AG08395 (cell line): Measurements from ENCODE around the gene ZNF417.

Experiments
- DNase-seq: peaks from one replicate; pipeline ENCODE4 v3.0.0; 2012; ENCODE audit warnings: mixed read lengths, low spot score

Gene ZNF417

DNA sequence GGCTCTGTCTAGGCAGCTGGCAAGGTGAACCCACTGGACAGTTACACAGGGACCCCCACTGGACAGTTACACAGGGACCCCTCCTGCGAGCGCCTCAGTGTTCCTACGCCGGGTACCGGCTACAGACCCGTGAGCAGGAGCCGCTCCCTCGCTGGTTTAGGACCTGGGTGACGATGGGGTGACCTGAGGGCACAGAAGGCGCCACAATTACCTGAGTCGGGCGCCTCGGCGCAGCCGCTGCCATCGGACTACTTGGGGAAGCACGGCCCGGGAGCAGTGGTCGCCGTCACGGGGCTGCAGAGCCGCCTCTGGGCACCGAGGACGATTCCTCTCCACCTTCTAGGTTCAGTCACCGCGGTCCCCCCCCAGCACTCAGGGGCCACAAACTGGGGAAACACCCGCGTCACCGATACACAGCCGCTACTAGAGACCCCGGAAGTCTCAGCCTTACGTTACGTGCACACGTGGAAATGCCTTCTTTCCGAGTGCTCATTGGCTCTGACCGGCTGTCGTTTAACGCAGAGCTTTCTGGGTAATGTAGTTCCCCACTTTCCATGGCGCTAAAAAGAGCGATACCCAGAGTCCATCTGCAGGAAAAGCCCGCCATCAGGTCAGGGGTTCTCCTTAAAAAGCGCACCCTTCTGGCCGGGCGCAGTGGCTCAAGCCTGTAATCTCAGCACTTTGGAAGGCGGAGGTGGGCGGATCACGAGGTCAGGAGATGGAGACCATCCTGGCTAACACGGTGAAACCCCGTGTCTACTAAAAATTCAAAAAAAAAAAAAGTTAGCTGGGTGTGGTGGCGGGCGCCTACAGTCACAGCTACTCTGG is at the start of gene ZNF417:
Gene ZNF417 (minus strand): TSS at position 425 of the 828 bp plus-strand sequence. CDS start 181 bp downstream, at position 244.
- peak; percentile 95 for DNase-seq

DNA sequence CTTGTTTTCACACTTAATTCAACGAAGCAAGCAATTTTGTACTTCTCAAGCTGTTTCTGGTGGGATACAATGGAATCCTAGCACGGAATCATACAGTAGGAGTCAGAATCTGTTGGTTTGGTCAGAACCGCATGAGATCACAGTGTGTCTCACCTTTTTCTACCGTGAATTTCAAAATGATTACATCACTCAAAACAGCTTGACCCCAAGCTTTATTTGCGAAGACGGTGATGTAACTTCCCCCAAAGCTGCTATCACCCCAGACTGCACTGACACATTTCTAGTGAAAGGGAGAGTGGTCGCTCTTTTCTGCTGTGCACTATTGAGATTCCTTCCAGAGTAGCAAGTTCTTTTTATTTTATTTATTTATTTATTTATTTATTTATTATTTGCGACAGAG is 48.4 kb upstream of the ZNF417 start:
- DNase-seq, result no peak

- DNase-seq, result no peak
Measured at GRCh38 chr19:57961785-57962184, 45.4 kb upstream of the ZNF417 start.

DNA sequence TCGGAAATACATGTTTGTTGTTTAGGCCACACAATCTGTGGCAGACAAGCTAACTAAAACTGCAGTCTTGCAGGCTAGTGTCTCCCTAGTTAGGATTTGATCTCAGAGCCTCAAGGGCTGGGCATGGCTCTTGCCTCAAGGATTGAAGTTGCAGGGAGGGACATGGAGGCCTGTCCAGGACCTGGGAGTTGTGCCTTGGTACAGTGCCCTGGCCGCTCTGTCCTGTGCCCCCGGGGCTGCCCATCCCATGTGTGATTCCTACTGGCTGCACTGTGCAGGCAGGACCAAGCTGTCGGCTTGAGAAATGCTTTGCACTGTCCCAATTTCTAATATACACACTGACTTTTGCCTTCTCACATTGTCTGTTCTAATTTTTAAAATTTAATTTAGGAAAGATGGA is 38.6 kb upstream of the ZNF417 start:
- no peak for DNase-seq

- no peak for DNase-seq
Measured at GRCh38 chr19:57949702-57950101, 33.3 kb upstream of the ZNF417 start.

DNA sequence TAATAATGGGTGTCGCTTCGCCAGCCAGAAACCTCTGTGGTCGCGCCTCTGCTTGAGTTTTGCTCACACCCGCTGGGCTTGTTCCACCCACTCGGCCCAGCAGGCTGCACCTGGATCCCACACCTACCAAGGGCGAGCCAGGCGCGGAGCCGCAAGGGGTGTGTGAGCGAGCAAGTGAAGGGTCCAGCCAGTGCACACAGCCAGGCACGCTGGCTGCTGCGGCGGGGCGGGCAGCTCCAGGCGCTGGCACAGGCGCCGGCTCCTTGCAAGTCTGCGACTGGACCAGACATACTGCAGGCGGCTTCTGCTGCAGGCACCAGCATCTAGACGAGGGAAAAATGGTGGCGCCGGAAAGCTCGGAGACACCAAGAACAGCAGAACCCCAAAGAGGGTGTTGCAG is 32.9 kb upstream of the ZNF417 start:
- no peak for DNase-seq

DNA sequence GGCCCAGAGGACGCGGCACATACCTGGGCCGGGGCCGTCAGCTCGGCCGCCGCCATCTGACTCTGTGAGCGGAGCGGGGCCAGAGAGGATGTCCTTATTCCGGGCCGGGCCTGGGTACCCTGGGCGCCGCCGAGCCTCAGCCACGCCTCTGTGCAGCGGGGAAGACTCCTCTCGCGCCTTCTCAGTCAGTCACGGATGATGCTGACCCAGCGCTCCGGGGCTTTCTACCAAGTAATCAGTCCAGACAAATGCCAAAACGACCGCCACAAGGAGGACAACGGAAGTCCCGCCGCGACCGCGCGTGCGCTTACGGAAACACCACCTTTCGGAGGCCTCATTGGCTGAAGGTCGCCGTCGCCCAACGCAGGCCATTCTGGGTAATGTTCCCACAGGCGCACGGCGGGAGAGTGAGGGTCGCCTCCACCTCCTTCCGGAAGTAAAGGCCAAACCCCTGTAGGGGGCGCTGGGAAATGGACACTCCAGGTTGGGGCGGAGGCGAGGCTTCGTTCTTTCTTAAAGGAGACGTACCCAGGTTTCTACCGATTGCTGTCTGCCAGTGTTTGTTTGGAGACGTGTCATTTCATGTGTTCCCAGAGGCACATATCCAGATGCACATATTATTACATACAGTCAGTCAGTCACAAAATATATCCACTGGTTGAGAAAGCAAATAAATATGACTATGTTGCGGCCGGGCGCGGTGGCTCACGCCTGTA is 31.2 kb upstream of the ZNF417 start, which contains the start of gene ZNF256:
Gene ZNF256 (minus strand): TSS at position 288 of the 716 bp plus-strand sequence. CDS start 232 bp downstream, at position 56.
- DNase-seq, result peak; percentile 97

GRCh38 chr19:57947088-57947418 is 30.7 kb upstream of the ZNF417 start:
- no peak for DNase-seq

DNA sequence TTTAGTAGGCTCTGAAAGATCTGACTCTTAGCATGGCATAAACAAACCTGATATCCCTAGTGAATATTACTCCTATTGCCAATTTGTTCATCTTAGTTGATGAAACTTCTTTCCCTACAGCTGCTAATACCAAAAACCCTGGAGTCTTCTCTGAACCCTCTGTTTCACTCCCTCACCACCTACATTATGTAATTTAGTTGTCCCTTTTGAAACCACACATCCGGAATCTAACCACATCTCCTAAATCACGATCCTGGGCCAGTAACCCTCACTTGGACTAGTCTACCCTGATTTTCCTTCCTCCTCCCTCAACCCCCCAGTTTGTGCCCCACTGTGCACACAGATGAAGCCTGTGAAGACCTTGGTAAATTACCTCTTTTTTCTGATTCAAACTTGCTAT is 29.9 kb upstream of the ZNF417 start:
- DNase-seq, result no peak

- DNase-seq, result no peak
Measured at GRCh38 chr19:57941593-57941992, 25.2 kb upstream of the ZNF417 start.

DNA sequence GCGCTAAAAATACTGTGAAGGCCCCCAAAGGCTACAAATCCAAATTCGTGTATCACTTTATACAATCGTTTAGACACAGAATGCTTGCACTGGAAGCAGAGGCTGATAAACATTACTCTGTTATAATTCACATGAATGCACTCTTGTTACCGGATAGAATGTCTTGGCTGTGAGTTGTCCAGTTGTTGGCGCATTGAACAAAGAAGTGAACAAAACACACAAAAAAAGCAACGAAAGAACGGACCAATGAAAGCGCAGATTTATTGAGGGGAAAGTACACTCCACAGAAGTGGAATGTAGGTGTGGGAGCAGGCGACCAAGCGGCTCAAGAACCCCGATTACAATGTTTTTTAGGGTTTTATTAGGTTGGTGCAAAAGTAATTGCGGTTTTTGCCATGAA is 19.3 kb upstream of the ZNF417 start:
- DNase-seq, result no peak

- peak; percentile 82 for DNase-seq
Measured at GRCh38 chr19:57934820-57935665, 18.7 kb upstream of the ZNF417 start, which contains the start of gene ZNF418. Gene ZNF418 (minus strand): TSS chr19:57935402. CDS start chr19:57933822, 1,580 bp downstream.

DNA sequence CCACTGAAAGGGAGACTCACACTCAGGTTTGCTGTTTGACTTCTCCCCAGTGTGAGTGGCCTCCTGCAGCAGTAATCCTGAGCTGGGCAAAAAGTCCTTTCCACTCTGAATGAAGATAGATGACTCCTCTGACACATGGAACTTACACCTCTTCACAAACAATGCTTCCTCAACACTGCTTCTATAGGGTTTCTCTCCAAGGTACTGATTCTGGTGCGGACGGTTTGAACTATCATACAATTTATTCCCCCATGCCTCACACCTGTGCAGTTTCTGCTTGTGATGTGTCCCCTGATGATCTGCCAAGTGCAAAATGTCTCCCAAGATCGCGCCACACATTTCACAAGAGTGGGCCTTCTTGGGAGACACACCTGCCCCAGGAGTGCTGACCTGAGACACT is 11.2 kb upstream of the ZNF417 start:
- DNase-seq, result no peak

DNA sequence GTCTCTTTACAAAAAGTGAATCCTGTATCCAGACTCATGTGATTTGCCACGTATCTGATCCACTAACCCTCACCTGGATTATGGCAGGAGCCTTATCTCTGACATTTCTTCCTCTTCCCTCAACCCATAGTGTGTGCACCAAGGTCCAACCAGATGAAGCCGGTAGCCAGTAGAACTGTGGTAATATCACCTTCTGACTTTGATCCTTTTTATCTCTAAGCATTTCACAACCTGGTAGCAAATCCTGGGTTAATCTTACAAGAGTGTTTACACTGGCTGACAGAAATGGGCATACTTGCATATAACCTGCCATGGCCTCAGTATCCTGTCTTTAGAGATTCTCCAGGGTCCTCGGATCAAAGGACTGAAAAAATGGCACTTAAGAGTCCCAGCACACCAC is 1.9 kb downstream of the ZNF417 start:
- DNase-seq, result no peak

GRCh38 chr19:57907394-57907793 is 9.0 kb downstream of the ZNF417 start:
- DNase-seq, result no peak

GRCh38 chr19:57905258-57905657 is 11.1 kb downstream of the ZNF417 start:
- DNase-seq, result no peak

DNA sequence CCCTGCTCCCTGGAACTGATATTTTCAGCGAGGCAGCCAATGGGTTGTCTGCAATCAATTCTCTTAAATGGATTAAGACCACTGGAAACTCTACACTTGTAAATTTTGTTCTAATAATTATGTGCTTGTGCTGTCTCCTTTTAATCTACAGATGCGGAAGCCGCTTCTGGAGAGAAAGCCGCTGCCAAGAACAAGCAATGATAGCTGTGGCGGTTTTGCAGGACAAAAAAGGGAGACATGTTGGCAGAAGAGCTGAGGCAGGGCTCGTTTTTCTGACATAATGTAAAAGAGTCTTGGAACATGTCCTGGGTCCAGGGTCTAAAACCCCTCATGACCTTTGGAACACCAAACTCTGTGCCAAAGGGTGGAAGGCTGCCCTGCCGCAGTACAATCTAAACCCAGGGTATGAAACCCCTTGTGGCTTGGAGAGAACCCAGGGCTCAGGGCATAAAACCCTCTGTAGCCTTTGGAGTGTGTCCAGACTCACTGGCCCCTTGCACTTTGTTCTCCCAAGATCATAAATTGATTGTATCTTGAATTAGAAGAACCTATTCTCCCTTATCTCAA is 12.7 kb downstream of the ZNF417 start:
- DNase-seq, result no peak

GRCh38 chr19:57900311-57900710 is 16.1 kb downstream of the ZNF417 start:
- DNase-seq, result no peak

DNA sequence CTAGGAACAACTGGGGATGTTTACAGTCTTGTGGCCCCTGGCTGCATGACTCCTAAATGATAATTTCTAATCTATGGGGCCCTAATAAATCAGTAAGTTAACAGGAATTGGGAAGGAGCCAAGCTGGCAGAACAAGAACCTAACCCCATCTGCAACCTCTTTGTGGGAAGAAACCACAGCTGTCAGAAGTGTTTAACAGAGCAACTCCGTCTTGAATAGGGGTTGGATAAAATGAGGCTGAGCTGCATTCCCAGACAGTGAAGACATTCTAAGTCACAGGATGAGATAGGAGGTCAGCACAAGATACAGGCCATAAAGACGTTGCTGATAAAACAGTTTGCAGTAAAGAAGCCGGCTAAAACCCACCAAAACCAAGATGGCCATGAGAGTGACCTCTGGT is 25.7 kb downstream of the ZNF417 start:
- peak; percentile 69 for DNase-seq

DNA sequence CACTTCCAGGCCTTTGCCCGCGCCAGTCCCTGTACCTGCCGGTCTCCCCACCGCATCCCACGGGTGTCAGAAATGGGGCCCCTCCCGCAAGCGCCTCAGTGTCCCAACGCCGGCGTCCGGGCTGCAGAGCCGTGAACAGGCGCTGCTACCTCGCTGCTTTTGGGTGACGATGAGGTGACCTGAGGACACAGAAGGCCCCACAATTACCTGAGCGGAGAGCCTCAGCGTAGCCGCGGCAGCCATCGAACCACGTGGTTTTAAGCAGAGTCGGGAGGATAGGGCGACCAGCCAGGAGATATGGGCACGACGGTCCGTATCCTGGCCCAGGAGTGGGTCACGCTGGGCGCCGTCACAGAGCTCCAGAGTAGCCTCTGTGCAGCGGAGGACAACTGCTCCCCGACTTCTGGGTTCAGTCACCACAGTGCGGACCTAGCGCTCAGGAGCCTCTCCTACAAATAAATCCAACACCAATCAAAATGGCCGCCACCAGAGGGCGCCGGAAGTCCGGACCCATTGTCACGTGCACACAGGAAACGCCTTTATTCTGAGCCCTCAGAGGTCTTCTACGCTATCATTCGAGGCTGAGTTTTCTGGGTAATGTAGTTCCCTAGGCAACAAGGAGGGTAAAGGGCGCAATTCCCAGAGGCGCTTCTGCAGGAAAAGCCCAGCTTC is 27.7 kb downstream of the ZNF417 start, which contains the start of gene ZNF814:
Gene ZNF814 (minus strand): TSS at position 478 of the 672 bp plus-strand sequence. CDS start 235 bp downstream, at position 243.
- peak; percentile 73 for DNase-seq

DNA sequence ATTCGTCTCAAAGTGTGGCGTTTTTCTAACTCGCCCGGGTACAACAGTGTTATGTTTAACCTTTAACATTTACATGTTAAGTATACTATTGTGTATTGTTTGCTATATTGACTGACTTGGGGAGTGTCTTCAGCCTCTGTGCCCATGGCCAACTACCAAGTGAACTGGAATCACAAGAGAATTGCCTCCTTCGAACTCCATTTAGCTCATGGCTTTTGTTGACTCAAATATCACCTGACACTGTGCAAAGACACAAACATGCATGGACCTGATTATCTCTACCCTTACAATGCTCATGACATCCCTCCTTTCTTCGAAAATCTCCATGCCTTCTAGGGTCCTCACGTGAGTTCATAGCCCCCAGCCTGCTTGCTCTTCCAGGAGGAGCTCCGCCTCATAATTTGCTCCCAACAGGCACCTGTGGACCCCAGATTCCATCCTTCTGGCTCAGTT is 28.3 kb downstream of the ZNF417 start:
- DNase-seq, result no peak
